Chondrocyte (in vitro differentiated cells): ENCODE results near the gene TBX1. TPM values are rescaled to one million over a fixed set of nuclear protein-coding genes. Genes with fewer than 3 reads are reported as not detected.
"Not testable (repeated sequence)": the region's sequence is repeated elsewhere in the genome, so short reads cannot be mapped to it uniquely, and the experiment has no call there.

Experiments
- DNase-seq: peaks from one replicate; pipeline ENCODE4 v3.0.0; 2021; ENCODE audit warnings: mixed read lengths, low spot score
- H3K27ac Mint-ChIP-seq: one replicate; pipeline ENCODE4 v1.8.0; 2021; ENCODE audit warnings: mild to moderate bottlenecking, moderate library complexity, mixed read lengths; ENCODE audit not compliant: unreplicated experiment
- H3K27me3 Mint-ChIP-seq: 2 replicates; pipeline ENCODE4 v1.8.0; 2021; ENCODE audit warnings: low read depth, mixed read lengths
- H3K36me3 Mint-ChIP-seq: 2 replicates; pipeline ENCODE4 v1.8.0; 2021; ENCODE audit warnings: low read depth, mixed read lengths
- H3K4me1 Mint-ChIP-seq: 2 replicates; pipeline ENCODE4 v1.8.0; 2021; ENCODE audit warnings: low read depth, mild to moderate bottlenecking, mixed read lengths
- H3K4me3 Mint-ChIP-seq: one replicate; pipeline ENCODE4 v1.8.0; 2021; ENCODE audit warnings: mild to moderate bottlenecking, moderate library complexity, mixed read lengths; ENCODE audit not compliant: unreplicated experiment
- H3K9me3 Mint-ChIP-seq: 2 replicates; pipeline ENCODE4 v1.8.0; 2021; ENCODE audit warnings: low read depth, mixed read lengths
- total RNA-seq: library from RNA; stranded (reverse); gene quantifications from 3 replicates; pipeline ENCODE4 v1.2.1, GENCODE V29; 2021
- TF ChIP-seq, protein P1 (sequence below): fragments of 200-600 bp; sonication (generic); IDR thresholded peaks from 2 replicates; pipeline ENCODE4 v1.5.0; 2021; ENCODE audit warnings: antibody characterized with exemption, mild to moderate bottlenecking, moderate library complexity

Gene TBX1
- total RNA-seq, 1 donor from 2014 or later = not detected

DNA sequence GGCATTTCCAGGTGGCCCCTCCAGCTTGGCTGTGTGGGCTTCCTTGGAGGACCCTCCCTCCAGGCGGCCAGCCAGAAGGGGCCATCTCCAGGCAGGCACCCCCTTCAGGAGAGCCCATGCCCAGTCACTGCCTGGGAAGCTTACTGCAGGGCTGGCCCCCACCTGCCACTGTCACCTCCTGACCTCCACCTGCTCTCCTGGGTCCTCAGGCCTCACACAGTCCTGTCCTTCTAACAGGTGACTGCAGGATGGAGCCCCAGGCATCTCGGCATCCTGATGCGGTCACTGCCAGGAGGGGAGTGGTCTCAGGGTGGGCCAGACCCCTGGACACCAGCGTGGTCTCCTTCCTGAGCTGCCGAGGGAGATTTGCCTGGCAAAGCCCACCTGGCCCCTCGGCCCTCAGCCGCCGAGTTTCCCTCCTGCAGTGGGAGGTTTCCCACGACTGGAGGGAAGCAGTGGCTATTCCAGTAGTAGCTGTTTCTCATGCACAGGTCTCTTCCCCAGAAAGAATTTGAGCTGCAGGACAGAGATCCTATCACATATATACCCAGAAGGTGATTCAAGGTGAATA lies 13.0 kb downstream of the TBX1 start:
- TF ChIP-seq, protein P1, sequence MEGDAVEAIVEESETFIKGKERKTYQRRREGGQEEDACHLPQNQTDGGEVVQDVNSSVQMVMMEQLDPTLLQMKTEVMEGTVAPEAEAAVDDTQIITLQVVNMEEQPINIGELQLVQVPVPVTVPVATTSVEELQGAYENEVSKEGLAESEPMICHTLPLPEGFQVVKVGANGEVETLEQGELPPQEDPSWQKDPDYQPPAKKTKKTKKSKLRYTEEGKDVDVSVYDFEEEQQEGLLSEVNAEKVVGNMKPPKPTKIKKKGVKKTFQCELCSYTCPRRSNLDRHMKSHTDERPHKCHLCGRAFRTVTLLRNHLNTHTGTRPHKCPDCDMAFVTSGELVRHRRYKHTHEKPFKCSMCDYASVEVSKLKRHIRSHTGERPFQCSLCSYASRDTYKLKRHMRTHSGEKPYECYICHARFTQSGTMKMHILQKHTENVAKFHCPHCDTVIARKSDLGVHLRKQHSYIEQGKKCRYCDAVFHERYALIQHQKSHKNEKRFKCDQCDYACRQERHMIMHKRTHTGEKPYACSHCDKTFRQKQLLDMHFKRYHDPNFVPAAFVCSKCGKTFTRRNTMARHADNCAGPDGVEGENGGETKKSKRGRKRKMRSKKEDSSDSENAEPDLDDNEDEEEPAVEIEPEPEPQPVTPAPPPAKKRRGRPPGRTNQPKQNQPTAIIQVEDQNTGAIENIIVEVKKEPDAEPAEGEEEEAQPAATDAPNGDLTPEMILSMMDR = no peak
- Mint-ChIP-seq H3K4me1 (no peaks in the 10 kb centered on the region), H3K9me3 (no peaks in the 10 kb centered on the region), H3K36me3 (no peaks in the 10 kb centered on the region), H3K4me3 (no peak overlapping the region), H3K27me3 (peaks cover 22% of the 10 kb centered on the region), H3K27ac (no peak overlapping the region)
- peak; percentile 79 for DNase-seq

DNA sequence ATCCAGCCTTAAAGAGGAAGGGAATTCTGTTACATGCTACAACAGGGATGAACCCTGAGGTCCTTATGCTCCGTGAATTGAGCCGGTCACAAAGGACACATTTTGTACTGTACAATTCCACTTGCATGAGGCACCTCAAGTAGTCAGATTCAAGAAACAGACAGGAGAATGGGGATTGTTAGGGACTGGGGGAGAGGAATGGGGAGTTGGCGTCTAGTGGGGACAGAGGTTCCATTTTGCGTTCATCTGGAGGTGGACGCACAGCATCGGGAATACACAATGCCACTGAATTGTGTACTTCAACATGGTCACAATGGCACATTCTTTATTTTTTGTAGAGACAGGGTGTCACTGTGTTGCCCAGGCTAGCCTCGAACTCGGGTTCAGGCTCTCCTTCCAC lies 14.1 kb downstream of the TBX1 start:
- Mint-ChIP-seq H3K36me3 (no peaks in the 10 kb centered on the region), H3K4me1 (no peaks in the 10 kb centered on the region), H3K27ac (no peak overlapping the region), H3K27me3 (peaks cover 25% of the 10 kb centered on the region), H3K9me3 (no peaks in the 10 kb centered on the region), H3K4me3 (no peak overlapping the region)
- TF ChIP-seq, protein P1 = no peak
- DNase-seq = peak; percentile 5

DNA sequence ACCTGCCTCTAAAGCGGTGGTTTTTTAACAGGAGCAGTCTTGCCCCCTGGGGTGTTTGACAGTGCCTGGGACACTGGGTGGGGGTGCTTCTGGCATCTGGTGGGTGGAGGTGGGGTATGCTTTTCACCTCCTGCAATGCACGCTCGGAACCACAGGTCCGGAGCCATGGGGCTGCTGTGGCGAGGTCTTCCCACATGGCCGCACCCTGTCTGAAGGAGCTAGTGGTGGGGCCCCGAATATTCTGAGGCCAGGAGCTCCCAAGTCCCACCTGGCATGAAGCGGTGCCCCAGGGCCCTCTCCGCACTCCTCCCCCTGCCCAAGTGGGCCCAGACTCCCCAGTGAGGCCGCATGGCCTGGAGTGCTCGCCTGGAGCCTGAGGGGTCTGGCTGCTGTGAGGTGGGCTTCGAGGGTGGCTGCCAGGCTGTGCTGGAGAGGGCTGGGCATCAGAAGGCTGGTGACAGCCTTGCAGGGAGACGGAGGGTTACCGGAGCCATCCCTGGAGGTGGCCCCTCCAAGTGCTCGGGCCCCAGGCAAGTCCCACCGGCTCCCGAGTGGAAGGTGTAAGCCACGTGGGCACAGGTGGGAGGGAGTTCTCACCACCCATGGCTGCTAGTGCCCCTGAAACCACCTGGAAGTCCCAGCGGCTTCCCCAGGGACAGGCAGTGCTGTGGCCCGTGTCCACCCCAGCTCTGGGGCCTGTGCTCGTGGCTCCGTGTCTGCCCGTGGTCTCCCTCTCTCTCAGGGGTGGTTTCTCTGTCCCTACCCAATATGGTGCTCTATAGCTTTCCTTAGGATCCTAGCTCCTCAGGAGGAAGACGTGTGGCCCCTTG lies 15.1 kb downstream of the TBX1 start:
- Mint-ChIP-seq H3K36me3 (no peaks in the 10 kb centered on the region), H3K4me3 (no peak overlapping the region), H3K27me3 (peaks cover 20% of the 10 kb centered on the region), H3K27ac (no peak overlapping the region), H3K9me3 (no peaks in the 10 kb centered on the region), H3K4me1 (peaks cover 5% of the 10 kb centered on the region)
- TF ChIP-seq, protein P1 = no peak
- DNase-seq = peak; percentile 86

- Mint-ChIP-seq H3K36me3 (no peaks in the 10 kb centered on the region), H3K27ac (no peak overlapping the region), H3K27me3 (peaks cover 20% of the 10 kb centered on the region), H3K9me3 (no peaks in the 10 kb centered on the region), H3K4me1 (peaks cover 5% of the 10 kb centered on the region), H3K4me3 (no peak overlapping the region)
- peak; percentile 68 for DNase-seq
- TF ChIP-seq, protein P1 = no peak
Observed at GRCh38 chr22:19776433-19777031, 16.0 kb downstream of the TBX1 start.

GRCh38 chr22:19777192-19777591 lies 16.6 kb downstream of the TBX1 start:
- H3K27me3 Mint-ChIP-seq = peaks cover 16% of the 10 kb centered on the region
- H3K36me3 Mint-ChIP-seq, DNase-seq, H3K9me3 Mint-ChIP-seq, H3K4me3 Mint-ChIP-seq, H3K27ac Mint-ChIP-seq, H3K4me1 Mint-ChIP-seq: not testable (repeated sequence)
